RWPE1 (cell line): ENCODE results near the gene MRGPRE.

Source experiments
- CTCF ChIA-PET: fragments of 350-600 bp; sonication (Branson Sonifier 250); formaldehyde crosslinking; extraction: SDS; loops from one replicate; lab custom pipeline; 2021; lab: Yijun Ruan, JAX
- POLR2A ChIA-PET: fragments of 400-600 bp; formaldehyde crosslinking; extraction: SDS; loops from one replicate; lab custom pipeline; 2020; ENCODE audit warnings: antibody characterized with exemption; ENCODE audit not compliant: low non-redundant PET; lab: Yijun Ruan, JAX
- DNase-seq: peaks from one replicate; pipeline ENCODE4 v3.0.0; 2012; ENCODE audit warnings: low spot score
- H3K27ac ChIP-seq: fragments of 450-650 bp; 2 replicates; pipeline ENCODE4 v1.5.1; 2017
- CTCF ChIP-seq: fragments of 450-650 bp; conservative IDR thresholded peaks from 2 replicates; pipeline ENCODE4 v1.5.1; 2017; ENCODE audit warnings: low read depth, mild to moderate bottlenecking

The MRGPRE gene

GRCh38 chr11:3243880-3244279 is 11.7 kb upstream of the MRGPRE start:
- ChIA-PET CTCF (no interaction called here), POLR2A (no interaction called here)
- DNase-seq = no peak
- TF ChIP-seq CTCF = no peak
- no peak overlapping the region for H3K27ac ChIP-seq

GRCh38 chr11:3237119-3237518 is 4.9 kb upstream of the MRGPRE start:
- CTCF ChIA-PET = no interaction called here
- H3K27ac ChIP-seq = no peak overlapping the region
- DNase-seq = no peak
- no peak for TF ChIP-seq CTCF
- POLR2A ChIA-PET = no interaction called here

- no peak overlapping the region for H3K27ac ChIP-seq
- ChIA-PET POLR2A (no interaction called here), CTCF (no interaction called here)
- DNase-seq = no peak
- no peak for TF ChIP-seq CTCF
Measured at GRCh38 chr11:3234846-3235245, 2.6 kb upstream of the MRGPRE start.

- ChIA-PET POLR2A (no interaction called here), CTCF (no interaction called here)
- no peak for DNase-seq
- no peak overlapping the region for H3K27ac ChIP-seq
- TF ChIP-seq CTCF = no peak
Measured at GRCh38 chr11:3232956-3233355, 739 bp upstream of the MRGPRE start.

GRCh38 chr11:3231550-3231850 is 717 bp downstream of the MRGPRE start:
- CTCF ChIA-PET = interaction anchor here (0.6 kb wide), 1 partner anchor 140 kb away, joined by 3 read pairs; no protein-coding TSS in a partner anchor

GRCh38 chr11:3230636-3231549 is 1.3 kb downstream of the MRGPRE start:
- CTCF ChIA-PET = interaction anchor here (0.6 kb wide), 1 partner anchor 139 kb away, joined by 3 read pairs; no protein-coding TSS in a partner anchor
- POLR2A ChIA-PET = interaction anchor here (0.6 kb wide), 1 partner anchor 148 kb away, joined by 8 read pairs; the partner anchor contains the start of gene ZNF195

More at GRCh38 chr11:3231550-3231850, 717 bp downstream of the MRGPRE start:
- no peak for TF ChIP-seq CTCF
- no peak overlapping the region for H3K27ac ChIP-seq
- no peak for DNase-seq
- POLR2A ChIA-PET = interaction anchor here (0.6 kb wide), 1 partner anchor 148 kb away, joined by 8 read pairs; the partner anchor contains the start of gene ZNF195

More at GRCh38 chr11:3230636-3231549, 1.3 kb downstream of the MRGPRE start:
- DNase-seq = no peak
- no peak overlapping the region for H3K27ac ChIP-seq
- TF ChIP-seq CTCF = no peak
